ENCODE results near the gene EPB41.

EPB41 gene

DNA sequence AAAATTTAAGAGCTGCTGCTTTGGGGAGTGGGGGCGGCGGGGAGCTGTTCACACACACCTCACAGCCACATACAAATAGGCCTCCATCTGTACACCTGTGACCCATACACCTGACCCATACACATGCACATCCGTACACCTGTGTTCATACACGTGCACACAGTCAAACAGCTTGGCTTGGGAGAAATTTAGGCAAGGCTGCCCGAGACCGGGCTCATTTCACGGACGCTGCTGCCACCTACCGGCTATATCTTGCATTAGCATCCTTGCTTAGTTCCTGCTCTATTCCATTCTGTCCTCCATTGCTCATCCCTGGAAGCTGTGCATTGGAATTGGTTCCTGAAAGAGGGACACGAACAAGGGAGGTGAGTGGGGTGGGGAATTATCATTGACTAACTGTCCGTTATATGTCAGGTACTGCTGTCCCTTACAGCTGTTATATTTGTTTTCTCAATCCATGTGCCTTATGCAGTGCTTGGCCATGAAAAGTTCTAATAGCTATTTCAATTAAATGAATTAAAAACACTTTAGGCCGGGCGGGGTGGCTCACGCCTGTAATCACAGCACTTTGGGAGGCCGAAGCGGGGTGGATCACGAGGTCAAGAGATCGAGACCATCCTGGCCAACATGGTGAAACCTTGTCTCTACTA is 37.1 kb upstream of the EPB41 start:
- TF ChIP-seq, protein P1, sequence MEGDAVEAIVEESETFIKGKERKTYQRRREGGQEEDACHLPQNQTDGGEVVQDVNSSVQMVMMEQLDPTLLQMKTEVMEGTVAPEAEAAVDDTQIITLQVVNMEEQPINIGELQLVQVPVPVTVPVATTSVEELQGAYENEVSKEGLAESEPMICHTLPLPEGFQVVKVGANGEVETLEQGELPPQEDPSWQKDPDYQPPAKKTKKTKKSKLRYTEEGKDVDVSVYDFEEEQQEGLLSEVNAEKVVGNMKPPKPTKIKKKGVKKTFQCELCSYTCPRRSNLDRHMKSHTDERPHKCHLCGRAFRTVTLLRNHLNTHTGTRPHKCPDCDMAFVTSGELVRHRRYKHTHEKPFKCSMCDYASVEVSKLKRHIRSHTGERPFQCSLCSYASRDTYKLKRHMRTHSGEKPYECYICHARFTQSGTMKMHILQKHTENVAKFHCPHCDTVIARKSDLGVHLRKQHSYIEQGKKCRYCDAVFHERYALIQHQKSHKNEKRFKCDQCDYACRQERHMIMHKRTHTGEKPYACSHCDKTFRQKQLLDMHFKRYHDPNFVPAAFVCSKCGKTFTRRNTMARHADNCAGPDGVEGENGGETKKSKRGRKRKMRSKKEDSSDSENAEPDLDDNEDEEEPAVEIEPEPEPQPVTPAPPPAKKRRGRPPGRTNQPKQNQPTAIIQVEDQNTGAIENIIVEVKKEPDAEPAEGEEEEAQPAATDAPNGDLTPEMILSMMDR (conservative IDR thresholded peaks at IDR 0.05; ENCODE audit: low read depth, low read length): peak; percentile 95
- no peak overlapping the region for H3K4me3 ChIP-seq (ENCODE audit: low read depth, low read length)

GRCh38 chr1:28878796-28879195 is 35.6 kb upstream of the EPB41 start:
- no peak for DNase-seq (ENCODE audit: low read depth)
- TF ChIP-seq, protein P1 (conservative IDR thresholded peaks at IDR 0.05; ENCODE audit: low read depth, low read length): no peak
- no peak overlapping the region for H3K4me3 ChIP-seq (ENCODE audit: low read depth, low read length)

More for the DNA sequence above, 37.1 kb upstream of the EPB41 start:
- DNase-seq (ENCODE audit: low read depth): peak; percentile 75

- peak; percentile 87 for DNase-seq (ENCODE audit: low read depth)
- TF ChIP-seq, protein P1 (conservative IDR thresholded peaks at IDR 0.05; ENCODE audit: low read depth, low read length): peak; percentile 98
- H3K4me3 ChIP-seq (ENCODE audit: low read depth, low read length): no peak overlapping the region
These were observed 32.2 kb upstream of the EPB41 start for GRCh38 chr1:28882009-28882628.

DNA sequence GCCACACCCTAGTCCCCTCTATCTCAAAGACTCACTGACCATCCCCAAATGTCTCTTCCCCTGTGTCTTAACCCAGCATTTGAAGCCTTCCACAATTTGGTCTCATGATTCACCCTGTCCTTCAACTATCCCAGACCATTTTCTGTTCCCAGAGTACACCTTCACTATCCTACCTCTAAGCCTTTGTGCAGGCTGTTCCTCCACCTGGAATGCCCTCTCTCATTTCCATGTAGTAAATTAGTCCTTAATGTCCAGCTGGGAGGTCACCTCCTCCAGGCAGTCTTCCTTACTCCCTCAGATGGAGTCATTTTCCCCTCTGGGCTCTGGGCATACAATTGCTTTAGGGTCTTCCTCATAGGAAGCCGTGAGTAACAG is 31.1 kb upstream of the EPB41 start:
- H3K4me3 ChIP-seq (ENCODE audit: low read depth, low read length): no peak overlapping the region
- TF ChIP-seq, protein P1 (conservative IDR thresholded peaks at IDR 0.05; ENCODE audit: low read depth, low read length): no peak
- no peak for DNase-seq (ENCODE audit: low read depth)

- TF ChIP-seq, protein P1 (conservative IDR thresholded peaks at IDR 0.05; ENCODE audit: low read depth, low read length): no peak
- DNase-seq (ENCODE audit: low read depth): no peak
- H3K4me3 ChIP-seq (ENCODE audit: low read depth, low read length): no peak overlapping the region
These were observed 28.9 kb upstream of the EPB41 start for GRCh38 chr1:28885472-28885877.

GRCh38 chr1:28885977-28886730 is 28.2 kb upstream of the EPB41 start:
- no peak overlapping the region for H3K4me3 ChIP-seq (ENCODE audit: low read depth, low read length)

More at GRCh38 chr1:28885977-28886730, 28.2 kb upstream of the EPB41 start:
- DNase-seq (ENCODE audit: low read depth): no peak
- TF ChIP-seq, protein P1 (conservative IDR thresholded peaks at IDR 0.05; ENCODE audit: low read depth, low read length): no peak

All from choroid plexus epithelial cell (primary cell).